SK-N-SH (cell line): ENCODE results near the gene VAPB. TPM values are rescaled to one million over a fixed set of nuclear protein-coding genes. Genes with fewer than 3 reads are reported as not detected.

Experiments
- CTCF ChIA-PET: fragments of 300-600, 350-600 bp; formaldehyde crosslinking; extraction: SDS; loops from one replicate; lab custom pipeline; 2021; lab: Yijun Ruan, JAX
- POLR2A ChIA-PET: fragments of 350-600 bp; sonication (Branson Sonifier 250); formaldehyde crosslinking; extraction: SDS; loops from one replicate; lab custom pipeline; 2020; ENCODE audit warnings: antibody characterized with exemption, inconsistent platforms; lab: Yijun Ruan, JAX
- DNase-seq: peaks from one replicate; pipeline ENCODE4 v3.0.0; 2012
- H2AFZ ChIP-seq: fragments of 200-600 bp; sonication (generic); 2 replicates; pipeline ENCODE4 v1.8.1; 2016; ENCODE audit warnings: antibody characterized with exemption, mild to moderate bottlenecking, low read depth
- H3F3A ChIP-seq: fragments of 200-600 bp; sonication (generic); replicated peaks from 2 replicates; pipeline ENCODE3; 2016; ENCODE audit warnings: antibody characterized with exemption, mild to moderate bottlenecking; ENCODE audit not compliant: insufficient read depth
- H3K27ac ChIP-seq, 2 experiments: fragments of 200-500 bp in 1 of 2; fragments of 200-600 bp in 1 of 2; sonication (Bioruptor generic) in 1 of 2; sonication (generic), shearing (Covaris generic) in 1 of 2; 2 replicates each; pipeline versions ENCODE4 v1.5.1 to v1.6.1; 2014 to 2016; ENCODE audit warnings: low read depth in 2 of 2, inconsistent platforms in 1 of 2, low read length in 1 of 2, mild to moderate bottlenecking in 1 of 2, mixed read lengths in 1 of 2
- H3K27me3 ChIP-seq: fragments of 200-600 bp; sonication (generic), shearing (Covaris generic); 2 replicates; pipeline ENCODE4 v1.6.1; 2016; ENCODE audit warnings: mixed run types; ENCODE audit not compliant: insufficient read depth
- H3K36me3 ChIP-seq, 2 experiments: fragments of 200-500 bp in 1 of 2; fragments of 200-600 bp in 1 of 2; sonication (Bioruptor generic) in 1 of 2; sonication (generic) in 1 of 2; replicated peaks in 1 of 2; 2 replicates each; pipeline versions ENCODE3 to v1.5.1; 2014 to 2016; ENCODE audit warnings: low read length in 1 of 2, mild to moderate bottlenecking in 1 of 2; ENCODE audit not compliant: insufficient read depth in 2 of 2, control insufficient read depth in 1 of 2
- H3K4me1 ChIP-seq, 2 experiments: fragments of 200-500 bp in 1 of 2; fragments of 200-600 bp in 1 of 2; sonication (Bioruptor generic) in 1 of 2; sonication (generic), shearing (Covaris generic) in 1 of 2; 2 replicates each; pipeline versions ENCODE4 v1.5.1 to v1.6.1; 2014 to 2016; ENCODE audit warnings: low read depth in 1 of 2, low read length in 1 of 2, mixed run types in 1 of 2; ENCODE audit not compliant: insufficient read depth in 2 of 2, control insufficient read depth in 1 of 2
- H3K4me2 ChIP-seq: fragments of 200-600 bp; sonication (generic), shearing (Covaris generic); 2 replicates; pipeline ENCODE4 v1.6.1; 2017; ENCODE audit warnings: mixed run types
- H3K4me3 ChIP-seq, 2 experiments: fragments of 200-500 bp in 1 of 2; fragments of 200-600 bp in 1 of 2; sonication (Bioruptor generic) in 1 of 2; sonication (generic), shearing (Covaris generic) in 1 of 2; 2 replicates each; pipeline versions ENCODE4 v1.5.1 to v1.8.1; 2014 to 2016; ENCODE audit warnings: low read depth in 2 of 2, inconsistent platforms in 1 of 2, low read length in 1 of 2, mild to moderate bottlenecking in 1 of 2, mixed read lengths in 1 of 2, moderate library complexity in 1 of 2
- H3K79me2 ChIP-seq: fragments of 200-600 bp; sonication (generic); 2 replicates; pipeline ENCODE4 v1.8.1; 2017; ENCODE audit warnings: mild to moderate bottlenecking; ENCODE audit not compliant: insufficient read depth
- H3K9ac ChIP-seq: fragments of 200-600 bp; sonication (generic); 2 replicates; pipeline ENCODE4 v1.6.1; 2017; ENCODE audit warnings: mixed run types
- H3K9me2 ChIP-seq: fragments of 200-600 bp; sonication (generic); 2 replicates; pipeline ENCODE4 v1.6.1; 2017; ENCODE audit warnings: mixed run types
- H3K9me3 ChIP-seq: fragments of 200-600 bp; sonication (generic); 2 replicates; pipeline ENCODE4 v1.6.1; 2017; ENCODE audit warnings: mixed run types, mild to moderate bottlenecking, moderate library complexity
- H4K20me1 ChIP-seq: fragments of 200-600 bp; sonication (generic); 2 replicates; pipeline ENCODE4 v1.6.1; 2017; ENCODE audit warnings: mild to moderate bottlenecking, mixed run types; ENCODE audit not compliant: insufficient read depth
- CHD2 ChIP-seq: fragments of 150-350 bp; IDR thresholded peaks from 2 replicates; pipeline ENCODE4 v1.6.1; 2018; ENCODE audit warnings: low read length; ENCODE audit not compliant: partially characterized antibody
- FOSL2 ChIP-seq: IDR thresholded peaks from 2 replicates; pipeline ENCODE4 v1.4.0; 2012; ENCODE audit warnings: low read depth, mild to moderate bottlenecking, moderate library complexity, borderline replicate concordance
- FOXM1 ChIP-seq: IDR thresholded peaks from 2 replicates; pipeline ENCODE4 v1.4.0; 2012; ENCODE audit warnings: low read depth, mild to moderate bottlenecking
- MXI1 ChIP-seq: IDR thresholded peaks from 2 replicates; pipeline ENCODE4 v1.6.1; 2012; ENCODE audit warnings: mild to moderate bottlenecking, low read depth, low read length, improper control_type of control experiment
- RAD21 ChIP-seq: IDR thresholded peaks from 2 replicates; pipeline ENCODE4 v1.6.1; 2012; ENCODE audit warnings: mild to moderate bottlenecking, low read length
- RCOR1 ChIP-seq: fragments of 150-350 bp; IDR thresholded peaks from 2 replicates; pipeline ENCODE4 v1.6.1; 2017; ENCODE audit warnings: antibody characterized with exemption, low read length
- RXRA ChIP-seq: IDR thresholded peaks from 2 replicates; pipeline ENCODE4 v1.4.0; 2012; ENCODE audit warnings: low read depth, mild to moderate bottlenecking, borderline replicate concordance
- SMC3 ChIP-seq: IDR thresholded peaks from 2 replicates; pipeline ENCODE4 v1.6.1; 2012; ENCODE audit warnings: low read depth, low read length, improper control_type of control experiment
- TCF12 ChIP-seq: IDR thresholded peaks from 2 replicates; pipeline ENCODE4 v1.4.0; 2012
- WGBS: methylation state at CpG from one replicate; pipeline ENCODE4 v1.1.6; 2017; ENCODE audit warnings: low lambda C conversion rate; 5-methylcytosine and 5-hydroxymethylcytosine counted together
- polyA plus RNA-seq, 3 experiments: library from polyadenylated mRNA; depleted of rRNA; stranded (reverse); fragments of >200 nt; gene quantifications; 2 replicates each; pipeline ENCODE4 v1.2.3, GENCODE V29; 2012

Gene VAPB
- polyA plus RNA-seq, 1 of the 3 experiments (the other 2 are of a cell fraction): 16.9 TPM

- no peak for DNase-seq
- Histone ChIP-seq H3K79me2 (peaks cover 99% of the 10 kb centered on the region), H3K9ac (no peak overlapping the region), H3K4me2 (no peak overlapping the region), H4K20me1 (peaks cover 4% of the 10 kb centered on the region; the same call in 1 of the 2 replicates), H3K27me3 (no peaks in the 10 kb centered on the region), H3K9me3 (no peaks in the 10 kb centered on the region), H3K9me2 (no peaks in the 10 kb centered on the region), H3K27ac (peak overlapping the region in 1 of 2 experiments; percentile 26; a peak in 1 of 4 replicates), H3K36me3 (peaks cover 5 to 25% of the 10 kb centered on the region in 2 experiments), H3K4me3 (no peak overlapping the region), H3K4me1 (peaks cover 0 to 12% of the 10 kb centered on the region in 2 experiments; a peak in 1 of 4 replicates), H3F3A (peaks cover 23% of the 10 kb centered on the region), H2AFZ (no peak overlapping the region)
- TF ChIP-seq SMC3: no peak
- TF ChIP-seq MXI1: no peak
- TF ChIP-seq RXRA: no peak
- peak; percentile 45 for TF ChIP-seq TCF12
- CTCF ChIA-PET: interaction anchor here (1.2 kb wide), 1 partner anchor 8 kb away, joined by 3 read pairs; no protein-coding TSS in a partner anchor
- WGBS: 97% methylated on average over 2 of the region's 2 CpGs
- POLR2A ChIA-PET: interaction anchor here (0.6 kb wide), 1 partner anchor 9 kb away, joined by 3 read pairs; no protein-coding TSS in a partner anchor
Observed at GRCh38 chr20:58431134-58431533, 42.1 kb downstream of the VAPB start.

- Histone ChIP-seq H3K4me3 (no peak overlapping the region), H3K4me2 (no peak overlapping the region), H3K9ac (no peak overlapping the region), H4K20me1 (0 out of 2 replicates have a peak, but pooled peaks cover 4% of the 10 kb centered on the region), H3K9me2 (no peaks in the 10 kb centered on the region), H3K27me3 (no peaks in the 10 kb centered on the region), H3F3A (peaks cover 23% of the 10 kb centered on the region), H3K36me3 (peaks cover 5 to 28% of the 10 kb centered on the region in 2 experiments), H3K9me3 (no peaks in the 10 kb centered on the region), H2AFZ (no peak overlapping the region), H3K27ac (peak overlapping the region in 1 of 2 experiments; percentile 42; a peak in 1 of 4 replicates), H3K4me1 (peaks cover 0 to 12% of the 10 kb centered on the region in 2 experiments; a peak in 1 of 4 replicates), H3K79me2 (peaks cover 99% of the 10 kb centered on the region)
- TF ChIP-seq FOSL2: no peak
- 93% methylated on average over 3 of the region's 3 CpGs for WGBS
- CTCF ChIA-PET: interaction anchor here (0.7 to 1.2 kb wide), 3 partner anchors 39 to 202 kb away, joined by 3 read pairs; no protein-coding TSS in a partner anchor
- POLR2A ChIA-PET: no interaction called here
- DNase-seq: no peak
Observed at GRCh38 chr20:58432186-58432954, 43.3 kb downstream of the VAPB start.

GRCh38 chr20:58433029-58433647 lies 44.1 kb downstream of the VAPB start:
- POLR2A ChIA-PET: no interaction called here
- peaks cover 100% of the 10 kb centered on the region for H3K79me2 ChIP-seq
- no peaks in the 10 kb centered on the region for H3K9me3 ChIP-seq
- H3K36me3 ChIP-seq: peaks cover 5 to 28% of the 10 kb centered on the region in 2 experiments
- H3K4me3 ChIP-seq: no peak overlapping the region
- H3K9me2 ChIP-seq: no peaks in the 10 kb centered on the region
- no peak overlapping the region for H3K4me2 ChIP-seq
- H2AFZ ChIP-seq: no peak overlapping the region
- CTCF ChIA-PET: interaction anchor here (0.9 kb wide), 1 partner anchor 197 kb away, joined by 3 read pairs; no protein-coding TSS in a partner anchor
- peaks cover 23% of the 10 kb centered on the region for H3F3A ChIP-seq
- H3K27ac ChIP-seq: peak overlapping the region in 1 of 2 experiments; percentile 42; a peak in 2 of 4 replicates
- 100% methylated on average over 2 of the region's 2 CpGs for WGBS
- TF ChIP-seq FOXM1 (no peak), RAD21 (no peak), CHD2 (no peak), RCOR1 (no peak)
- H3K4me1 ChIP-seq: peaks cover 0 to 12% of the 10 kb centered on the region in 2 experiments; a peak in 2 of 4 replicates
- DNase-seq: no peak
- H4K20me1 ChIP-seq: 0 out of 2 replicates have a peak, but pooled peaks cover 4% of the 10 kb centered on the region
- H3K9ac ChIP-seq: no peak overlapping the region
- H3K27me3 ChIP-seq: no peaks in the 10 kb centered on the region
